ENCODE measurements around the gene MMP17.

GRCh38 chr12:131872154-131873051 is 44.2 kb downstream of the MMP17 start:
- TF ChIP-seq CTCF (IDR thresholded peaks at IDR 0.05; ENCODE audit: low read length) (no peak), EZH2 (optimal IDR thresholded peaks at IDR 0.05; ENCODE audit: low read depth, low read length) (no peak)
